GM19438 (cell line): Measurements from ENCODE around the gene EYA2.
"Not testable (repeated sequence)": the region's sequence is repeated elsewhere in the genome, so short reads cannot be mapped to it uniquely, and the experiment has no call there.

ENCODE experiments used
- ATAC-seq: cut with Tn5 transposase; IDR thresholded peaks from one replicate; pipeline ENCODE4 v1.9.1; 2021; ENCODE audit warnings: low read depth; ENCODE audit not compliant: unreplicated experiment

EYA2 gene

GRCh38 chr20:46951405-46951804 lies 56.8 kb downstream of the EYA2 start:
- ATAC-seq: no peak

GRCh38 chr20:46951840-46952497 lies 57.3 kb downstream of the EYA2 start:
- ATAC-seq: no peak

- no peak for ATAC-seq
Measured at GRCh38 chr20:46953596-46953995, 59.0 kb downstream of the EYA2 start.

GRCh38 chr20:46954490-46955038 lies 59.9 kb downstream of the EYA2 start:
- no peak for ATAC-seq

- no peak for ATAC-seq
Measured at GRCh38 chr20:46955601-46956556, 61.2 kb downstream of the EYA2 start.

GRCh38 chr20:46959081-46959692 lies 64.5 kb downstream of the EYA2 start:
- no peak for ATAC-seq

- ATAC-seq: no peak
Measured at GRCh38 chr20:46959821-46960220, 65.2 kb downstream of the EYA2 start.

- ATAC-seq: no peak
Measured at GRCh38 chr20:46960536-46960935, 65.9 kb downstream of the EYA2 start.

GRCh38 chr20:46961968-46962367 lies 67.3 kb downstream of the EYA2 start:
- ATAC-seq: not testable (repeated sequence)

GRCh38 chr20:46962452-46963195 lies 68.0 kb downstream of the EYA2 start:
- ATAC-seq: no peak

GRCh38 chr20:46963196-46963529 lies 68.5 kb downstream of the EYA2 start:
- no peak for ATAC-seq

- no peak for ATAC-seq
Measured at GRCh38 chr20:46963758-46964617, 69.3 kb downstream of the EYA2 start.

GRCh38 chr20:46964618-46965455 lies 70.2 kb downstream of the EYA2 start:
- no peak for ATAC-seq

- ATAC-seq: no peak
Measured at GRCh38 chr20:46965477-46965876, 70.8 kb downstream of the EYA2 start.

- ATAC-seq: no peak
Measured at GRCh38 chr20:46967646-46968045, 73.0 kb downstream of the EYA2 start.

- ATAC-seq: no peak
Measured at GRCh38 chr20:46970937-46971630, 76.4 kb downstream of the EYA2 start.

- ATAC-seq: no peak
Measured at GRCh38 chr20:46973766-46974165, 79.1 kb downstream of the EYA2 start.
